H9 (cell line): Measurements from ENCODE around the gene SPEN. TPM values are rescaled to one million over a fixed set of nuclear protein-coding genes. Genes with fewer than 3 reads are reported as not detected.
A peak's percentile ranks its signal among the peaks of the same experiment; 100 is the strongest.

Experiments
- DNase-seq: peaks from one replicate; pipeline ENCODE4 v3.0.0-alpha.2; 2017
- H2AFZ ChIP-seq: one replicate; pipeline ENCODE4 v1.6.1; 2013; ENCODE audit warnings: mild to moderate bottlenecking, low read length, control low read depth, moderate library complexity
- H2AK5ac ChIP-seq: 2 replicates; pipeline ENCODE4 v1.6.1; 2013; ENCODE audit warnings: low read length, control low read depth, mixed read lengths; ENCODE audit not compliant: insufficient read length
- H2BK120ac ChIP-seq: one replicate; pipeline ENCODE4 v1.6.1; 2013; ENCODE audit warnings: low read depth, mild to moderate bottlenecking, low read length, control low read depth, inconsistent platforms; ENCODE audit not compliant: poor library complexity, severe bottlenecking
- H2BK12ac ChIP-seq: 2 replicates; pipeline ENCODE4 v1.6.1; 2013; ENCODE audit warnings: low read length, control low read depth, mixed read lengths, low read depth; ENCODE audit not compliant: insufficient read length
- H2BK15ac ChIP-seq: 2 replicates; pipeline ENCODE4 v1.6.1; 2013; ENCODE audit warnings: low read depth, low read length, control low read depth
- H2BK20ac ChIP-seq: one replicate; pipeline ENCODE4 v1.6.1; 2013; ENCODE audit warnings: low read depth, mild to moderate bottlenecking, low read length, control low read depth, inconsistent platforms; ENCODE audit not compliant: poor library complexity, severe bottlenecking
- H2BK5ac ChIP-seq: 2 replicates; pipeline ENCODE4 v1.6.1; 2013; ENCODE audit warnings: low read length, control low read depth, mixed read lengths; ENCODE audit not compliant: insufficient read length
- H3K14ac ChIP-seq: 2 replicates; pipeline ENCODE4 v1.6.1; 2013; ENCODE audit warnings: low read length, control low read depth; ENCODE audit not compliant: insufficient read depth
- H3K18ac ChIP-seq: 2 replicates; pipeline ENCODE4 v1.6.1; 2013; ENCODE audit warnings: low read depth, mild to moderate bottlenecking, mixed read lengths, low read length, control low read depth; ENCODE audit not compliant: insufficient read length
- H3K23ac ChIP-seq: 2 replicates; pipeline ENCODE4 v1.6.1; 2013; ENCODE audit warnings: low read length, control low read depth, mixed read lengths, low read depth; ENCODE audit not compliant: insufficient read length
- H3K23me2 ChIP-seq: 2 replicates; pipeline ENCODE4 v1.6.1; 2013; ENCODE audit warnings: low read depth, mild to moderate bottlenecking, mixed read lengths, low read length, control low read depth; ENCODE audit not compliant: insufficient read length, poor library complexity, severe bottlenecking
- H3K27ac ChIP-seq: 2 replicates; pipeline ENCODE4 v1.5.1; 2013; ENCODE audit warnings: low read length, control low read depth, mixed read lengths, low read depth; ENCODE audit not compliant: insufficient read length
- H3K27me3 ChIP-seq: 2 replicates; pipeline ENCODE4 v1.6.1; 2013; ENCODE audit warnings: low read length, control low read depth, inconsistent platforms; ENCODE audit not compliant: insufficient read depth
- H3K4ac ChIP-seq: 2 replicates; pipeline ENCODE4 v1.6.1; 2013; ENCODE audit warnings: low read depth, mild to moderate bottlenecking, control low read depth, inconsistent platforms, low read length, moderate library complexity
- H3K4me1 ChIP-seq: 2 replicates; pipeline ENCODE4 v1.6.1; 2013; ENCODE audit warnings: low read length, control low read depth, inconsistent platforms; ENCODE audit not compliant: insufficient read depth
- H3K4me2 ChIP-seq: 2 replicates; pipeline ENCODE4 v1.6.1; 2013; ENCODE audit warnings: low read length, control low read depth, mixed read lengths; ENCODE audit not compliant: insufficient read length, insufficient read depth
- H3K56ac ChIP-seq: 2 replicates; pipeline ENCODE4 v1.6.1; 2013; ENCODE audit warnings: low read depth, mild to moderate bottlenecking, mixed read lengths, low read length, control low read depth; ENCODE audit not compliant: insufficient read length
- H3K79me1 ChIP-seq: 2 replicates; pipeline ENCODE4 v1.6.1; 2013; ENCODE audit warnings: low read depth, mild to moderate bottlenecking, moderate library complexity, low read length, control low read depth, inconsistent platforms; ENCODE audit not compliant: insufficient read depth, poor library complexity, severe bottlenecking
- H3K79me2 ChIP-seq: 2 replicates; pipeline ENCODE4 v1.6.1; 2013; ENCODE audit warnings: low read length, control low read depth, inconsistent platforms; ENCODE audit not compliant: insufficient read depth
- H3K9ac ChIP-seq: 2 replicates; pipeline ENCODE4 v1.6.1; 2013; ENCODE audit warnings: low read length, control low read depth, mixed read lengths; ENCODE audit not compliant: insufficient read length; ENCODE audit errors: extremely low read depth
- H3K9me3 ChIP-seq: one replicate; pipeline ENCODE4 v1.6.1; 2013; ENCODE audit warnings: low read depth, low read length, inconsistent platforms; ENCODE audit not compliant: control insufficient read depth
- H3T11ph ChIP-seq: one replicate; pipeline ENCODE4 v1.6.1; 2013; ENCODE audit warnings: mild to moderate bottlenecking, low read length, control low read depth, inconsistent platforms
- H4K20me1 ChIP-seq: one replicate; pipeline ENCODE4 v1.6.1; 2013; ENCODE audit not compliant: control insufficient read depth, insufficient read length, insufficient read depth
- H4K5ac ChIP-seq: 2 replicates; pipeline ENCODE4 v1.6.1; 2013; ENCODE audit warnings: low read depth, mild to moderate bottlenecking, mixed read lengths, low read length, control low read depth; ENCODE audit not compliant: insufficient read length
- H4K8ac ChIP-seq: replicated peaks from 2 replicates; pipeline ENCODE4 v1.6.1; 2013; ENCODE audit warnings: low read length, control low read depth, mixed read lengths, low read depth; ENCODE audit not compliant: insufficient read length
- H4K91ac ChIP-seq: 2 replicates; pipeline ENCODE4 v1.6.1; 2013; ENCODE audit warnings: low read depth, mild to moderate bottlenecking, moderate library complexity, mixed read lengths, low read length, control low read depth; ENCODE audit not compliant: insufficient read length
- H3K27ac Mint-ChIP-seq, 3 experiments: 2 replicates in 2 of 3; 3 replicates in 1 of 3; pipeline ENCODE4 v1.8.0; 2020 to 2021; ENCODE audit warnings: mixed read lengths in 3 of 3, mild to moderate bottlenecking in 1 of 3, moderate library complexity in 1 of 3
- H3K27me3 Mint-ChIP-seq: 2 replicates; pipeline ENCODE4 v1.8.0; 2021; ENCODE audit warnings: low read depth, mild to moderate bottlenecking, moderate library complexity, mixed read lengths
- H3K36me3 Mint-ChIP-seq, 3 experiments: 2 replicates in 2 of 3; 3 replicates in 1 of 3; pipeline ENCODE4 v1.8.0; 2020 to 2021; ENCODE audit warnings: low read depth in 3 of 3, mixed read lengths in 3 of 3; ENCODE audit not compliant: insufficient read depth in 1 of 3
- H3K4me1 Mint-ChIP-seq, 2 experiments: 2 replicates each; pipeline ENCODE4 v1.8.0; 2020; ENCODE audit warnings: mixed read lengths in 2 of 2
- H3K4me3 Mint-ChIP-seq, 2 experiments: 2 replicates in 1 of 2; 3 replicates in 1 of 2; pipeline ENCODE4 v1.8.0; 2020 to 2021; ENCODE audit warnings: mild to moderate bottlenecking in 2 of 2, mixed read lengths in 2 of 2, moderate library complexity in 1 of 2
- H3K9me3 Mint-ChIP-seq, 2 experiments: 2 replicates in 1 of 2; 3 replicates in 1 of 2; pipeline ENCODE4 v1.8.0; 2020; ENCODE audit warnings: mild to moderate bottlenecking in 2 of 2, mixed read lengths in 2 of 2, moderate library complexity in 1 of 2
- WGBS: extraction: QIAGEN DNeasy Blood & Tissue Kit; methylation state at CpG from one replicate; pipeline ENCODE4 v1.1.7; 2013; ENCODE audit warnings: missing lambda C conversion rate, low lambda C conversion rate, mixed read lengths; ENCODE audit not compliant: insufficient read length; ENCODE audit errors: extremely low coverage; 5-methylcytosine and 5-hydroxymethylcytosine counted together
- total RNA-seq: library from RNA; stranded (reverse); gene quantifications from 2 replicates; pipeline ENCODE4 v1.2.1, GENCODE V29; 2021
- TF ChIP-seq, protein P1 (sequence below): fragments of 200-600 bp; sonication (generic); conservative IDR thresholded peaks from 3 replicates; pipeline ENCODE4 v1.8.0; 2021; ENCODE audit warnings: antibody characterized with exemption, mild to moderate bottlenecking

Gene SPEN
- total RNA-seq, 1 experiment from 2014 or later = 59.6 TPM

DNA sequence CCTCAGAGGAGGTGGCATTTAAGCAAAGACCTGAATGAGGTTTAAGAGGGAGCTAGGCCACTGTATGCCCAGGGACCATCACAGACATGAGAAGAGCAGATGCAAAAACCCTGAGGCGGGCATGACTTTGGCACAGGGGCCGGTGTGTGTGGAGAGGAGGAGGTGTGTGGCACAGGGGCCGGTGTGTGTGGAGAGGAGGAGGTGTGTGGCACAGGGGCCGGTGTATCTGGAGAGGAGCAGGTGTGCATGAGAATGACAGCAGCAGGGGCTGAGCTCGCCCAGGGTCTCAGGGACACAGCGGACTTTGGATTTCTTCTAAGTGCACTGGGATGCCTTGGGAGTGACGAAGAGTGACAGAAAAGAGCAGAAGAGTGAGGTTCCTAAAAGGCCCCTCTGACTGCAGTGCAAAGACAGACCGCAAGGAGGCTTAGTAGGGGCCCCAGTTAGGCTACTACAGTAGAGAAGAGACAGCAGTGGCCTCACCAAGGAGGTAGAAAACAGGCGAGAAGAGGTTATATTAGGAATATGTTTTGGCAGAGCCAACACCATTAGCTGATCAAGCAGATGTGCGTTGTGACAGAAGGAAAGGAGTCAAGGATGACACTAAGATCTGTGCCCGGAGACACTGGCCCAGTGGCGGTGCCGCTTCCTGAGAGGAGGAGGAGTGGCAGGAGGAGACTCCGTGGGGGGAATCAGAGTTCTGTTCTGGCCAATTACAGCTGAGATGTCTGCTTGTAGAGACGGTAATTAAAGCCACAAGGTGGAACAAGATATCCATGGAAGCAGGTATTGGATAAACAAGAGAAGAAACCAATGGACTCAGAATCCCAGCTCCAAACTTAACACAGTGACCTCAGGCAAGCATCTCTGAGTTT is 110.0 kb downstream of the SPEN start:
- peaks cover 0 to 12% (median 0%) of the 10 kb centered on the region in 3 experiments; a peak in 3 of 7 replicates for H3K36me3 Mint-ChIP-seq
- peaks cover 26% of the 10 kb centered on the region for H3K27me3 Mint-ChIP-seq
- Histone ChIP-seq H2BK15ac (no peak overlapping the region), H3K27me3 (no peaks in the 10 kb centered on the region), H2BK120ac (no peak overlapping the region), H3K79me2 (no peaks in the 10 kb centered on the region; the same call in 1 of the 2 replicates), H3T11ph (no peak overlapping the region), H2BK12ac (no peak overlapping the region), H3K56ac (no peak overlapping the region), H4K20me1 (no peaks in the 10 kb centered on the region), H3K27ac (no peak overlapping the region), H3K14ac (no peak overlapping the region), H3K4me2 (no peak overlapping the region), H2AK5ac (no peak overlapping the region), H4K91ac (no peak overlapping the region), H3K23me2 (no peaks in the 10 kb centered on the region), H4K8ac (no peak overlapping the region), H3K9ac (no peak overlapping the region), H3K23ac (no peak overlapping the region), H2AFZ (no peak overlapping the region), H3K4me1 (peaks cover 9% of the 10 kb centered on the region; the same call in 1 of the 2 replicates), H3K9me3 (no peaks in the 10 kb centered on the region), H3K18ac (no peak overlapping the region), H3K79me1 (no peaks in the 10 kb centered on the region), H2BK5ac (no peak overlapping the region), H4K5ac (no peak overlapping the region), H2BK20ac (no peak overlapping the region), H3K4ac (no peak overlapping the region)
- H3K4me3 Mint-ChIP-seq = no peak overlapping the region
- peaks cover 43 to 44% of the 10 kb centered on the region in 2 experiments for H3K4me1 Mint-ChIP-seq
- no peaks in the 10 kb centered on the region for H3K9me3 Mint-ChIP-seq
- H3K27ac Mint-ChIP-seq = peak overlapping the region in 1 of 3 experiments; percentile 8; a peak in 2 of 7 replicates
- TF ChIP-seq, protein P1, sequence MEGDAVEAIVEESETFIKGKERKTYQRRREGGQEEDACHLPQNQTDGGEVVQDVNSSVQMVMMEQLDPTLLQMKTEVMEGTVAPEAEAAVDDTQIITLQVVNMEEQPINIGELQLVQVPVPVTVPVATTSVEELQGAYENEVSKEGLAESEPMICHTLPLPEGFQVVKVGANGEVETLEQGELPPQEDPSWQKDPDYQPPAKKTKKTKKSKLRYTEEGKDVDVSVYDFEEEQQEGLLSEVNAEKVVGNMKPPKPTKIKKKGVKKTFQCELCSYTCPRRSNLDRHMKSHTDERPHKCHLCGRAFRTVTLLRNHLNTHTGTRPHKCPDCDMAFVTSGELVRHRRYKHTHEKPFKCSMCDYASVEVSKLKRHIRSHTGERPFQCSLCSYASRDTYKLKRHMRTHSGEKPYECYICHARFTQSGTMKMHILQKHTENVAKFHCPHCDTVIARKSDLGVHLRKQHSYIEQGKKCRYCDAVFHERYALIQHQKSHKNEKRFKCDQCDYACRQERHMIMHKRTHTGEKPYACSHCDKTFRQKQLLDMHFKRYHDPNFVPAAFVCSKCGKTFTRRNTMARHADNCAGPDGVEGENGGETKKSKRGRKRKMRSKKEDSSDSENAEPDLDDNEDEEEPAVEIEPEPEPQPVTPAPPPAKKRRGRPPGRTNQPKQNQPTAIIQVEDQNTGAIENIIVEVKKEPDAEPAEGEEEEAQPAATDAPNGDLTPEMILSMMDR = peak; percentile 76
- WGBS = no CpG with 5 or more reads among the region's 15 CpGs
- no peak for DNase-seq
